CD4-positive, CD25-positive, alpha-beta regulatory T cell (primary cell): Measurements from ENCODE around the gene ELAVL3. TPM values are rescaled to one million over a fixed set of nuclear protein-coding genes. Genes with fewer than 3 reads are reported as not detected.

Experiments
- ATAC-seq, 2 donors: fragments of 150-1000 bp; cut with Tn5 transposase; one replicate each; pipeline ENCODE4 v1.10.0; 2021; ENCODE audit warnings: low read depth in 2 of 2, moderate number of reproducible peaks in 2 of 2, moderate library complexity in 1 of 2
- DNase-seq, 3 donors: peaks; one replicate each; pipeline versions ENCODE4 v3.0.0 to v3.0.0-alpha.2; 2012 to 2022; ENCODE audit warnings: mixed read lengths in 1 of 3
- H3K27ac ChIP-seq: one replicate; pipeline ENCODE4 v1.7.0; 2013; ENCODE audit warnings: mild to moderate bottlenecking, low read length; ENCODE audit not compliant: insufficient read depth, poor library complexity, severe bottlenecking
- H3K27me3 ChIP-seq: one replicate; pipeline ENCODE4 v1.7.0; 2013; ENCODE audit warnings: low read length; ENCODE audit not compliant: control insufficient read depth, insufficient read depth
- H3K36me3 ChIP-seq: one replicate; pipeline ENCODE4 v1.7.0; 2013; ENCODE audit warnings: mild to moderate bottlenecking, low read length, moderate library complexity; ENCODE audit not compliant: control insufficient read depth, insufficient read depth
- H3K4me1 ChIP-seq: 2 replicates; pipeline ENCODE4 v1.7.0; 2013; ENCODE audit warnings: mild to moderate bottlenecking, low read length; ENCODE audit not compliant: insufficient read depth, control insufficient read depth, poor library complexity, severe bottlenecking
- H3K4me3 ChIP-seq: one replicate; pipeline ENCODE4 v1.7.0; 2013; ENCODE audit warnings: low read depth, mild to moderate bottlenecking, low read length, moderate library complexity
- H3K9me3 ChIP-seq, 2 experiments: 1 replicate in 1 of 2; 2 replicates in 1 of 2; pipeline ENCODE4 v1.7.0; 2013; ENCODE audit warnings: low read length in 2 of 2, mild to moderate bottlenecking in 1 of 2, moderate library complexity in 1 of 2; ENCODE audit not compliant: control insufficient read depth in 2 of 2
- H3K27ac Mint-ChIP-seq, 3 donors: one replicate each; pipeline ENCODE4 v1.8.0; 2020 to 2022; ENCODE audit warnings: mild to moderate bottlenecking in 3 of 3, mixed read lengths in 3 of 3, moderate library complexity in 2 of 3
- H3K27me3 Mint-ChIP-seq: one replicate; pipeline ENCODE4 v1.8.0; 2022; ENCODE audit warnings: mild to moderate bottlenecking, mixed read lengths
- H3K36me3 Mint-ChIP-seq: one replicate; pipeline ENCODE4 v1.8.0; 2020; ENCODE audit warnings: mixed read lengths
- H3K4me1 Mint-ChIP-seq, 4 donors: one replicate each; pipeline ENCODE4 v1.8.0; 2020 to 2022; ENCODE audit warnings: mixed read lengths in 4 of 4, mild to moderate bottlenecking in 1 of 4
- H3K4me3 Mint-ChIP-seq, 4 donors: one replicate each; pipeline ENCODE4 v1.8.0; 2020 to 2022; ENCODE audit warnings: mild to moderate bottlenecking in 4 of 4, mixed read lengths in 4 of 4, moderate library complexity in 3 of 4
- H3K9me3 Mint-ChIP-seq, 7 donors: one replicate each; pipeline ENCODE4 v1.8.0; 2020 to 2022; ENCODE audit warnings: mixed read lengths in 7 of 7, mild to moderate bottlenecking in 3 of 7, moderate library complexity in 2 of 7
- polyA plus RNA-seq, 4 donors: library from polyadenylated mRNA; unstranded; fragments of 300-500 nt; fragmentation: Illumina TruSeq; gene quantifications; one replicate each; pipeline ENCODE4 v1.2.3, GENCODE V29; 2021
- total RNA-seq: library from RNA; stranded (reverse); gene quantifications from one replicate; pipeline ENCODE4 v1.2.3, GENCODE V29; 2022

The ELAVL3 gene
- total and polyA plus RNA-seq, 5 donors from 2014 or later: not detected

- ATAC-seq (no peak), DNase-seq (no peak)
- Histone ChIP-seq H3K27me3 (no peaks in the 10 kb centered on the region), H3K4me1 (peaks cover 3% of the 10 kb centered on the region), H3K9me3 (no peaks in the 10 kb centered on the region), H3K27ac (no peak overlapping the region), H3K4me3 (no peak overlapping the region), H3K36me3 (no peaks in the 10 kb centered on the region)
- no peak overlapping the region for H3K27ac Mint-ChIP-seq
- H3K9me3 Mint-ChIP-seq: peaks cover 0 to 2% (median 0%) of the 10 kb centered on the region in 7 donors
- peaks cover under 1% of the 10 kb centered on the region for H3K27me3 Mint-ChIP-seq
- H3K4me3 Mint-ChIP-seq: no peak overlapping the region
- no peaks in the 10 kb centered on the region for H3K36me3 Mint-ChIP-seq
- peaks cover 0 to 2% (median 0%) of the 10 kb centered on the region in 4 donors for H3K4me1 Mint-ChIP-seq
Measured at GRCh38 chr19:11401808-11402543, 78.9 kb downstream of the ELAVL3 start.

Other genes with a start within 250 kb of the ELAVL3 start
- gene ANGPTL8, start 241.4 kb downstream of the ELAVL3 start, total RNA-seq: not detected
- gene ANGPTL8, start 241.4 kb downstream of the ELAVL3 start, polyA plus RNA-seq: not detected
- 2.8 TPM for gene DOCK6, start 218.5 kb downstream of the ELAVL3 start, total RNA-seq
- gene DOCK6, start 218.5 kb downstream of the ELAVL3 start, polyA plus RNA-seq: 1 to 10 TPM in 1 of 4 donors, under 1 TPM in 2, not detected in 1; 0.07 to 1.1 (median 0.12) TPM
- gene TSPAN16, start 184.9 kb downstream of the ELAVL3 start, total RNA-seq: not detected
- gene TSPAN16, start 184.9 kb downstream of the ELAVL3 start, polyA plus RNA-seq: not detected
- gene RAB3D, start 141.4 kb downstream of the ELAVL3 start, total RNA-seq: 13.4 TPM
- gene RAB3D, start 141.4 kb downstream of the ELAVL3 start, polyA plus RNA-seq: 1 to 10 TPM; 5.1 to 7.6 (median 6.0) TPM
- gene TMEM205, start 134.8 kb downstream of the ELAVL3 start, total RNA-seq: 24.0 TPM
- 10 to 100 TPM; 69.0 to 88.3 (median 73.8) TPM for gene TMEM205, start 134.8 kb downstream of the ELAVL3 start, polyA plus RNA-seq
- gene CCDC159, start 134.5 kb downstream of the ELAVL3 start, total RNA-seq: 66.5 TPM
- gene CCDC159, start 134.5 kb downstream of the ELAVL3 start, polyA plus RNA-seq: 10 to 100 TPM; 18.7 to 23.1 (median 21.7) TPM
- gene PLPPR2, start 125.6 kb downstream of the ELAVL3 start, total RNA-seq: 10.4 TPM
- 1 to 10 TPM in 3 of 4 donors, under 1 TPM in 1; 0.86 to 2.4 (median 2.1) TPM for gene PLPPR2, start 125.6 kb downstream of the ELAVL3 start, polyA plus RNA-seq
- gene SWSAP1, start 106.4 kb downstream of the ELAVL3 start, total RNA-seq: 3.0 TPM
- 1 to 10 TPM; 5.6 to 8.4 (median 7.0) TPM for gene SWSAP1, start 106.4 kb downstream of the ELAVL3 start, polyA plus RNA-seq
- 10.3 TPM for gene EPOR, start 96.7 kb downstream of the ELAVL3 start, total RNA-seq
- gene EPOR, start 96.7 kb downstream of the ELAVL3 start, polyA plus RNA-seq: 1 to 10 TPM; 7.3 to 9.2 (median 8.9) TPM
- gene RGL3, start 61.7 kb downstream of the ELAVL3 start, total RNA-seq: not detected
- gene RGL3, start 61.7 kb downstream of the ELAVL3 start, polyA plus RNA-seq: not detected
- not detected for gene ODAD3, start 45.9 kb downstream of the ELAVL3 start, total RNA-seq
- not detected for gene ODAD3, start 45.9 kb downstream of the ELAVL3 start, polyA plus RNA-seq
- gene PRKCSH, start 45.4 kb downstream of the ELAVL3 start, total RNA-seq: 244 TPM
- gene PRKCSH, start 45.4 kb downstream of the ELAVL3 start, polyA plus RNA-seq: 10 to 100 TPM; 29.0 to 38.0 (median 31.5) TPM
- 12.2 TPM for gene ZNF653, start 24.8 kb upstream of the ELAVL3 start, total RNA-seq
- gene ZNF653, start 24.8 kb upstream of the ELAVL3 start, polyA plus RNA-seq: 1 to 10 TPM; 1.3 to 2.9 (median 2.6) TPM
- gene ECSIT, start 48.1 kb upstream of the ELAVL3 start, total RNA-seq: 39.3 TPM
- gene ECSIT, start 48.1 kb upstream of the ELAVL3 start, polyA plus RNA-seq: 10 to 100 TPM; 27.3 to 39.2 (median 36.1) TPM
- not detected for gene CNN1, start 57.8 kb upstream of the ELAVL3 start, total RNA-seq
- not detected for gene CNN1, start 57.8 kb upstream of the ELAVL3 start, polyA plus RNA-seq
- 48.9 TPM for gene ELOF1, start 78.2 kb upstream of the ELAVL3 start, total RNA-seq
- gene ELOF1, start 78.2 kb upstream of the ELAVL3 start, polyA plus RNA-seq: 100 to 1,000 TPM; 105 to 113 (median 108) TPM
- gene ACP5, start 96.6 kb upstream of the ELAVL3 start, total RNA-seq: 40.4 TPM
- gene ACP5, start 96.6 kb upstream of the ELAVL3 start, polyA plus RNA-seq: 10 to 100 TPM; 21.6 to 33.5 (median 32.3) TPM
- 6.4 TPM for gene ZNF627, start 116.4 kb upstream of the ELAVL3 start, total RNA-seq
- 10 to 100 TPM; 10.6 to 14.3 (median 10.9) TPM for gene ZNF627, start 116.4 kb upstream of the ELAVL3 start, polyA plus RNA-seq